AG09309 (cell line): Measurements from ENCODE around the gene PPM1H.

Experiments
- DNase-seq: peaks from one replicate; pipeline ENCODE4 v3.0.0-alpha.2; 2010; ENCODE audit warnings: low read depth
- H3K4me3 ChIP-seq: 2 replicates; pipeline ENCODE4 v1.5.1; 2011; ENCODE audit warnings: mild to moderate bottlenecking, low read depth, low read length, moderate library complexity; ENCODE audit not compliant: control insufficient read depth
- CTCF ChIP-seq: IDR thresholded peaks from 2 replicates; pipeline ENCODE4 v1.5.1; 2011; ENCODE audit warnings: mild to moderate bottlenecking, low read depth, low read length, inconsistent platforms; ENCODE audit not compliant: insufficient read depth, control insufficient read depth; ENCODE audit errors: missing control alignments

The PPM1H gene

GRCh38 chr12:62806244-62806836 lies 128.6 kb downstream of the PPM1H start:
- no peak for DNase-seq
- no peak overlapping the region for H3K4me3 ChIP-seq
- TF ChIP-seq CTCF: no peak

DNA sequence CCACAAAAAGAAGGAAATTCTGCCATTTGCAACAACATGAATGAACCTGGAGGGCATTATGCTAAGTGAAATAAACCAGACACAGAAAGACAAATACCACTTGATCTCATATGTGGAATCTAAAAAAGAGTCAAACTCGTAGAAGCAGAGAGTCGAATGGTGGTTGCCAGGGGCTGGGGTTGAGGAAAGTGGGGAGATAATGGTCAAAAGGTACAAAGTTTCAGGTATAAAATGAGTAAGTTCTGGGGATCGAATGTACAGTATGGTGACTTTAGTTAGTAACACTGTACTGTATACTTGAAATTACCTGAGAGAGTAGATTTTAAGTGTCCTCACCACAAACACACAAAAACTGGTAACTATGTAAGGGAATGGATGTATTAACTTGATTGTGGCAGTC lies 129.4 kb downstream of the PPM1H start:
- TF ChIP-seq CTCF: no peak
- no peak overlapping the region for H3K4me3 ChIP-seq
- DNase-seq: no peak

GRCh38 chr12:62803756-62804155 lies 131.2 kb downstream of the PPM1H start:
- H3K4me3 ChIP-seq: no peak overlapping the region
- DNase-seq: no peak
- no peak for TF ChIP-seq CTCF

DNA sequence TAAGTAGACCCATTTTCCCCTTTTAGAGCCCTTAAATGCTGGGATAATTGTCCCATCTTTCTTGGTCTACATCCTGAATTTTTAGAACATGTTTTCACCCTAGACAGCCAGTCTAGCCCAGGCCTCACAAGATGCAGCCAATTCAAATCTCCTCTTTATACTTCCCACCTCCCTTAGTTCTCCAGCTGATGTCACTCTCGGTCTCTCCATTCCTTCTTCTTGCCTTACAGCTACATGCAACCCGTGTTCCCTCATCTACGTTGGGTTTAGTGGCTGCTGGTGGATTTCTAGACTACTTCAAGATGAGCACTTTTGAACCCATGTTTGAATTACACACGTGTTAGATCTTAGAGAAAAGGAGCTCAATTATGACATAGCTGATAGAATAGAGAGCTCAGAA lies 132.0 kb downstream of the PPM1H start:
- peak; percentile 47 for TF ChIP-seq CTCF
- H3K4me3 ChIP-seq: no peak overlapping the region
- DNase-seq: no peak

- TF ChIP-seq CTCF: no peak
- DNase-seq: no peak
- no peak overlapping the region for H3K4me3 ChIP-seq
Measured at GRCh38 chr12:62802321-62802720, 132.6 kb downstream of the PPM1H start.

GRCh38 chr12:62801796-62802195 lies 133.2 kb downstream of the PPM1H start:
- no peak overlapping the region for H3K4me3 ChIP-seq
- DNase-seq: no peak
- no peak for TF ChIP-seq CTCF
